GM23338 (cell line): ENCODE results near the gene PPP1R37. TPM values are rescaled to one million over a fixed set of nuclear protein-coding genes. Genes with fewer than 3 reads are reported as not detected.

ENCODE experiments used
- ATAC-seq: fragments of 200-7000 bp; cut with Tn5 transposase; 3 replicates; pipeline ENCODE4 v1.9.1; 2020
- DNase-seq: peaks from one replicate; pipeline ENCODE4 v3.0.0-alpha.2; 2015; ENCODE audit warnings: low spot score
- H2AFZ ChIP-seq: fragments of 200-600 bp; sonication (generic); 2 replicates; pipeline ENCODE4 v1.8.0; 2016; ENCODE audit warnings: antibody characterized with exemption, mild to moderate bottlenecking, moderate library complexity
- H3F3A ChIP-seq: fragments of 200-600 bp; sonication (generic); replicated peaks from 2 replicates; pipeline ENCODE4 v1.8.0; 2017; ENCODE audit warnings: antibody characterized with exemption, mixed run types, low read depth
- H3K27ac ChIP-seq: fragments of 200-600 bp; sonication (generic); 2 replicates; pipeline ENCODE4 v1.6.1; 2016; ENCODE audit warnings: low read depth
- H3K27me3 ChIP-seq: fragments of 200-600 bp; sonication (generic); 2 replicates; pipeline ENCODE4 v1.8.0; 2016; ENCODE audit warnings: mild to moderate bottlenecking, mixed run types, moderate library complexity; ENCODE audit not compliant: insufficient read depth
- H3K36me3 ChIP-seq: fragments of 200-600 bp; sonication (generic); 2 replicates; pipeline ENCODE4 v1.8.0; 2016; ENCODE audit warnings: mild to moderate bottlenecking; ENCODE audit not compliant: insufficient read depth
- H3K4me1 ChIP-seq: fragments of 200-600 bp; sonication (generic); 2 replicates; pipeline ENCODE4 v1.8.0; 2016; ENCODE audit warnings: mild to moderate bottlenecking, moderate library complexity; ENCODE audit not compliant: insufficient read depth
- H3K4me2 ChIP-seq: fragments of 200-600 bp; sonication (generic); 2 replicates; pipeline ENCODE4 v1.7.1; 2017; ENCODE audit warnings: mixed run types
- H3K4me3 ChIP-seq: fragments of 200-600 bp; sonication (generic); 2 replicates; pipeline ENCODE4 v1.6.1; 2016; ENCODE audit warnings: mixed run types
- H3K79me2 ChIP-seq: fragments of 200-600 bp; sonication (generic); replicated peaks from 2 replicates; pipeline ENCODE4 v1.8.0; 2017; ENCODE audit warnings: mild to moderate bottlenecking; ENCODE audit not compliant: insufficient read depth
- H3K9me2 ChIP-seq: fragments of 200-600 bp; sonication (generic); 2 replicates; pipeline ENCODE4 v1.8.0; 2017; ENCODE audit not compliant: insufficient read depth
- H4K20me1 ChIP-seq: fragments of 200-600 bp; sonication (generic); replicated peaks from 2 replicates; pipeline ENCODE4 v1.8.0; 2017; ENCODE audit warnings: mild to moderate bottlenecking; ENCODE audit not compliant: insufficient read depth
- H3K27ac Mint-ChIP-seq: 2 replicates; pipeline ENCODE4 v1.8.0; 2020; ENCODE audit warnings: inconsistent platforms, mild to moderate bottlenecking, moderate library complexity, mixed read lengths
- H3K27me3 Mint-ChIP-seq: 3 replicates; pipeline ENCODE4 v1.8.0; 2022; ENCODE audit warnings: low read depth, mild to moderate bottlenecking, moderate library complexity, mixed read lengths, inconsistent platforms; ENCODE audit not compliant: insufficient read depth, poor library complexity
- H3K36me3 Mint-ChIP-seq: 3 replicates; pipeline ENCODE4 v1.8.0; 2021; ENCODE audit warnings: low read depth, mild to moderate bottlenecking, inconsistent platforms, moderate library complexity, mixed read lengths
- H3K4me1 Mint-ChIP-seq: 3 replicates; pipeline ENCODE4 v1.8.0; 2020; ENCODE audit warnings: mild to moderate bottlenecking, inconsistent platforms, mixed read lengths
- H3K4me3 Mint-ChIP-seq: 3 replicates; pipeline ENCODE4 v1.8.0; 2021; ENCODE audit warnings: moderate library complexity, mild to moderate bottlenecking, inconsistent platforms, mixed read lengths
- H3K9me3 Mint-ChIP-seq: 3 replicates; pipeline ENCODE4 v1.8.0; 2020; ENCODE audit warnings: moderate library complexity, mild to moderate bottlenecking, inconsistent platforms, mixed read lengths
- CREB1 ChIP-seq: fragments of 250-450 bp; sonication (Bioruptor Pico); IDR thresholded peaks from 2 replicates; pipeline ENCODE4 v1.5.0; 2020; ENCODE audit warnings: low read depth, mild to moderate bottlenecking, moderate library complexity
- CTCF ChIP-seq, 2 experiments: fragments of 200-600 bp in 1 of 2; sonication (generic) in 1 of 2; conservative IDR thresholded peaks; 2 replicates each; pipeline versions ENCODE4 v1.5.1 to v1.6.1; 2016 to 2017; ENCODE audit warnings: antibody characterized with exemption in 2 of 2, low read depth in 2 of 2, mild to moderate bottlenecking in 2 of 2, moderate library complexity in 1 of 2
- ETS1 ChIP-seq: IDR thresholded peaks from 2 replicates; pipeline ENCODE4 v1.6.1; 2016; ENCODE audit warnings: antibody characterized with exemption
- EZH2 ChIP-seq: fragments of 200-600 bp; sonication (generic); IDR thresholded peaks from one replicate; pipeline ENCODE4 v1.8.0; 2017; ENCODE audit warnings: antibody characterized with exemption, mild to moderate bottlenecking, low read depth; ENCODE audit not compliant: unreplicated experiment
- EZH2phosphoT487 ChIP-seq: fragments of 200-600 bp; sonication (generic); IDR thresholded peaks from one replicate; pipeline ENCODE4 v1.8.1; 2018; ENCODE audit warnings: antibody characterized with exemption; ENCODE audit not compliant: unreplicated experiment
- NANOG ChIP-seq: IDR thresholded peaks from 2 replicates; pipeline ENCODE4 v1.6.1; 2016; ENCODE audit warnings: antibody characterized with exemption, borderline replicate concordance
- POLR2AphosphoS5 ChIP-seq: IDR thresholded peaks from 2 replicates; pipeline ENCODE4 v1.6.1; 2016; ENCODE audit warnings: antibody characterized with exemption, low read depth
- REST ChIP-seq: IDR thresholded peaks from one replicate; pipeline ENCODE4 v1.6.1; 2018; ENCODE audit warnings: antibody characterized with exemption; ENCODE audit not compliant: unreplicated experiment
- ZNF114 ChIP-seq: fragments of 250-450 bp; sonication (Bioruptor Pico); IDR thresholded peaks from 2 replicates; pipeline ENCODE4 v1.5.0; 2020; ENCODE audit warnings: mild to moderate bottlenecking, moderate library complexity
- ZNF331 ChIP-seq: fragments of 250-450 bp; sonication (Bioruptor Pico); IDR thresholded peaks from 2 replicates; pipeline ENCODE4 v1.5.0; 2020; ENCODE audit warnings: low read depth, mild to moderate bottlenecking, moderate library complexity
- ZNF462 ChIP-seq: fragments of 250-450 bp; sonication (Bioruptor Pico); IDR thresholded peaks from 2 replicates; pipeline ENCODE4 v1.5.0; 2020; ENCODE audit warnings: mild to moderate bottlenecking, moderate library complexity
- polyA plus RNA-seq: library from polyadenylated mRNA; unstranded; fragments of >200 nt; fragmentation: Nextera tagmentation; extraction: Ambion mirVana; gene quantifications from 2 replicates; pipeline ENCODE4 v1.2.1, GENCODE V29; 2016
- total RNA-seq: library from RNA; depleted of rRNA; stranded (reverse); fragments of >200 nt; shearing (Covaris generic); gene quantifications from 2 replicates; pipeline ENCODE4 v1.2.3, GENCODE V29; 2014

Gene PPP1R37
- total and polyA plus RNA-seq, 2 experiments from 2014 or later = 6.9 to 47.2 TPM

- no peak for DNase-seq
- Histone ChIP-seq H3K27ac (no peak overlapping the region), H3K79me2 (peaks cover 81% of the 10 kb centered on the region), H3K9me2 (no peaks in the 10 kb centered on the region), H3K4me1 (no peaks in the 10 kb centered on the region; the same call in 1 of the 2 replicates), H3F3A (no peaks in the 10 kb centered on the region), H3K27me3 (no peaks in the 10 kb centered on the region), H3K4me3 (no peak overlapping the region), H3K4me2 (no peak overlapping the region), H2AFZ (no peak overlapping the region), H3K36me3 (no peaks in the 10 kb centered on the region), H4K20me1 (peaks cover 44% of the 10 kb centered on the region)
- H3K4me1 Mint-ChIP-seq = peaks cover 14% of the 10 kb centered on the region
- H3K36me3 Mint-ChIP-seq = no peaks in the 10 kb centered on the region; the same call in 2 of the 3 replicates
- H3K9me3 Mint-ChIP-seq = no peaks in the 10 kb centered on the region
- no peak for ATAC-seq
- H3K27me3 Mint-ChIP-seq = peaks cover 15% of the 10 kb centered on the region
- TF ChIP-seq NANOG = no peak
- TF ChIP-seq ZNF331 (CRISPR knock-in tag) = no peak
- TF ChIP-seq EZH2phosphoT487 = no peak
- TF ChIP-seq POLR2AphosphoS5 = no peak
- no peak for TF ChIP-seq CTCF (conservative IDR thresholded peaks at IDR 0.05; ENCODE audit: low read depth in 2 of 2)
- no peak for TF ChIP-seq ETS1
- TF ChIP-seq ZNF462 (CRISPR knock-in tag) = no peak
- no peak for TF ChIP-seq EZH2
- no peak for TF ChIP-seq REST
- no peak for TF ChIP-seq CREB1 (CRISPR knock-in tag)
- TF ChIP-seq ZNF114 (CRISPR knock-in tag) = no peak
- H3K4me3 Mint-ChIP-seq = no peak overlapping the region
- no peak overlapping the region for H3K27ac Mint-ChIP-seq
Observed at GRCh38 chr19:45117671-45118070, 24.7 kb downstream of the PPP1R37 start.
